ENCODE data around the gene PRKD2.

Gene PRKD2

GRCh38 chr19:46742926-46743480 is 26.1 kb upstream of the PRKD2 start:
- in situ Hi-C loops (cut with MboI; ENCODE audit: low sequenced_read_pairs), result no loop called here

GRCh38 chr19:46741447-46741846 is 24.5 kb upstream of the PRKD2 start:
- in situ Hi-C loops (cut with MboI; ENCODE audit: low sequenced_read_pairs), result no loop called here

GRCh38 chr19:46739290-46739771 is 22.4 kb upstream of the PRKD2 start:
- in situ Hi-C loops (cut with MboI; ENCODE audit: low sequenced_read_pairs), result no loop called here

GRCh38 chr19:46737761-46738171 is 20.9 kb upstream of the PRKD2 start:
- in situ Hi-C loops (cut with MboI; ENCODE audit: low sequenced_read_pairs), result no loop called here

- in situ Hi-C loops (cut with MboI; ENCODE audit: low sequenced_read_pairs), result no loop called here
Measured at GRCh38 chr19:46737298-46737654, 20.4 kb upstream of the PRKD2 start.

- in situ Hi-C loops (cut with MboI; ENCODE audit: low sequenced_read_pairs), result no loop called here
Measured at GRCh38 chr19:46736531-46737297, 19.8 kb upstream of the PRKD2 start.

GRCh38 chr19:46733690-46734292 is 16.9 kb upstream of the PRKD2 start:
- in situ Hi-C loops (cut with MboI; ENCODE audit: low sequenced_read_pairs), result no loop called here

- in situ Hi-C loops (cut with MboI; ENCODE audit: low sequenced_read_pairs), result no loop called here
Measured at GRCh38 chr19:46732966-46733689, 16.2 kb upstream of the PRKD2 start.

- in situ Hi-C loops (cut with MboI; ENCODE audit: low sequenced_read_pairs), result no loop called here
Measured at GRCh38 chr19:46732172-46732938, 15.4 kb upstream of the PRKD2 start.

- in situ Hi-C loops (cut with MboI; ENCODE audit: low sequenced_read_pairs), result no loop called here
Measured at GRCh38 chr19:46731584-46731983, 14.7 kb upstream of the PRKD2 start.

GRCh38 chr19:46731007-46731501 is 14.1 kb upstream of the PRKD2 start:
- in situ Hi-C loops (cut with MboI; ENCODE audit: low sequenced_read_pairs), result no loop called here

- in situ Hi-C loops (cut with MboI; ENCODE audit: low sequenced_read_pairs), result no loop called here
Measured at GRCh38 chr19:46730595-46730994, 13.7 kb upstream of the PRKD2 start.

GRCh38 chr19:46730187-46730586 is 13.3 kb upstream of the PRKD2 start:
- in situ Hi-C loops (cut with MboI; ENCODE audit: low sequenced_read_pairs), result no loop called here

- in situ Hi-C loops (cut with MboI; ENCODE audit: low sequenced_read_pairs), result no loop called here
Measured at GRCh38 chr19:46729696-46730095, 12.8 kb upstream of the PRKD2 start.

- in situ Hi-C loops (cut with MboI; ENCODE audit: low sequenced_read_pairs), result no loop called here
Measured at GRCh38 chr19:46728693-46729339, 11.9 kb upstream of the PRKD2 start.

GRCh38 chr19:46728208-46728607 is 11.3 kb upstream of the PRKD2 start:
- in situ Hi-C loops (cut with MboI; ENCODE audit: low sequenced_read_pairs), result no loop called here

- in situ Hi-C loops (cut with MboI; ENCODE audit: low sequenced_read_pairs), result no loop called here
Measured at GRCh38 chr19:46727757-46728156, 10.8 kb upstream of the PRKD2 start.

GRCh38 chr19:46726971-46727501 is 10.1 kb upstream of the PRKD2 start:
- in situ Hi-C loops (cut with MboI; ENCODE audit: low sequenced_read_pairs), result no loop called here

GRCh38 chr19:46726551-46726950 is 9.6 kb upstream of the PRKD2 start:
- in situ Hi-C loops (cut with MboI; ENCODE audit: low sequenced_read_pairs), result no loop called here

GRCh38 chr19:46725859-46726393 is 9.0 kb upstream of the PRKD2 start:
- in situ Hi-C loops (cut with MboI; ENCODE audit: low sequenced_read_pairs), result no loop called here

All from HL-60/S4 (cell line).